Measurements from ENCODE around the gene MCUB. TPM values are rescaled to one million over a fixed set of nuclear protein-coding genes. Genes with fewer than 3 reads are reported as not detected.

The MCUB gene
- total RNA-seq, 4 donors from 2014 or later: 30.4 to 68.4 (median 44.6) TPM

DNA sequence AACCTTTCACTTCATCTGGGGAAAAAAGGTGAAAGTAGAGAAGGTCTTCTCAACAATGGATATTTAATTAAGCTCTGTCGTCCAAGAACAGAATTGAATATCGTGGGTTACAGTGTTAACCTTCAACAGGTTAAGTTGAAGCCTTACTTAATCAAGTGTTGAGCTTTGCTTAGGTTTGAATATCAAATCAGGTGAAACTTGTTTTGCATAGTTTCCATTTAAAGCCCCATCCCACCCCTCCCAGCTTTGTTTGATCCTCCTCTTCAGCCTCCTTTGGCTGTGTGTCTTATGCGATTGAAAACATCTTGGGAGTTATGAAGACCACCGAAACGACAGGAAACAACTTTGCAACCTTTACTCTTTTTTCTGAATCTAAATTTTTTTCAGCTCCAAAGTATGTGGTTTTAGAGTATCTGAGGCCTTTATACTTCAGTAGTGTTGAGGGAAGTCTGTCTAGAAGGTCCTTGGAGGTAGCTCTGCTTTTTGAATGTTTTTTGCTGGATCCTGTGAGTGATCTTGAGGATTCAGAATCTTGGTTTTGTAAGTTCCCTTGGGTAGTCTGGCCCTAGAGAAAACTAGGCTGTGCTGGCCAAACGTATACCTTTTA is 39.1 kb downstream of the MCUB start:
- no peak for TF ChIP-seq EP300 (IDR thresholded peaks at IDR 0.05)
- TF ChIP-seq, protein P1, sequence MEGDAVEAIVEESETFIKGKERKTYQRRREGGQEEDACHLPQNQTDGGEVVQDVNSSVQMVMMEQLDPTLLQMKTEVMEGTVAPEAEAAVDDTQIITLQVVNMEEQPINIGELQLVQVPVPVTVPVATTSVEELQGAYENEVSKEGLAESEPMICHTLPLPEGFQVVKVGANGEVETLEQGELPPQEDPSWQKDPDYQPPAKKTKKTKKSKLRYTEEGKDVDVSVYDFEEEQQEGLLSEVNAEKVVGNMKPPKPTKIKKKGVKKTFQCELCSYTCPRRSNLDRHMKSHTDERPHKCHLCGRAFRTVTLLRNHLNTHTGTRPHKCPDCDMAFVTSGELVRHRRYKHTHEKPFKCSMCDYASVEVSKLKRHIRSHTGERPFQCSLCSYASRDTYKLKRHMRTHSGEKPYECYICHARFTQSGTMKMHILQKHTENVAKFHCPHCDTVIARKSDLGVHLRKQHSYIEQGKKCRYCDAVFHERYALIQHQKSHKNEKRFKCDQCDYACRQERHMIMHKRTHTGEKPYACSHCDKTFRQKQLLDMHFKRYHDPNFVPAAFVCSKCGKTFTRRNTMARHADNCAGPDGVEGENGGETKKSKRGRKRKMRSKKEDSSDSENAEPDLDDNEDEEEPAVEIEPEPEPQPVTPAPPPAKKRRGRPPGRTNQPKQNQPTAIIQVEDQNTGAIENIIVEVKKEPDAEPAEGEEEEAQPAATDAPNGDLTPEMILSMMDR (IDR thresholded peaks at IDR 0.05): no peak
- TF ChIP-seq POLR2A (IDR thresholded peaks at IDR 0.05): no peak
- no peak for TF ChIP-seq POLR2AphosphoS5 (IDR thresholded peaks at IDR 0.05)
- Histone ChIP-seq H3K27ac (no peak overlapping the region), H3K9me3 (peaks cover 6% of the 10 kb centered on the region), H3K36me3 (no peaks in the 10 kb centered on the region), H3K4me1 (no peaks in the 10 kb centered on the region), H3K27me3 (no peaks in the 10 kb centered on the region), H3K4me3 (no peak overlapping the region)
- no peak for DNase-seq (ENCODE audit: low spot score in 2 of 2)
- WGBS: 90% methylated on average over 6 of the region's 6 CpGs

DNA sequence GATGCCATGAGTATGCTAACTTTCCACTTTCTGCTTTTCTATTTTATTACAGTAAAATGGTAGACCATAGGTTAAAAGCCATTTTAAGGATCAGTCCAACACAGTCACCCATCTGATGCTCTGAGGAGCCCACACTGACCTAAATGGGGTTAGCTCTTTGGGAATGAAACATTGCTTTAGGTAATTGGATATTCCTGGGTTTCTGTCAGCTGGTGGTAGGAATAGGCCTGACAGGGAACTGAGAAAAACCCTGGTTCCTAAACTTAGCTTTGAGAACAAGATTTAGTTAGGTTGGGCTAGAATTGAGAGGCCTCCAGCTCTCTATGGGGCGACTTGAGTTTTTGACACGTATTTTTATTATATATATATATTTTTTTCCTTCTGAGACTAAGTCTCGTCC is 40.4 kb downstream of the MCUB start:
- 93% methylated on average over 3 of the region's 3 CpGs for WGBS
- no peak overlapping the region for H3K4me3 ChIP-seq
- TF ChIP-seq POLR2AphosphoS5 (IDR thresholded peaks at IDR 0.05) (no peak), POLR2A (IDR thresholded peaks at IDR 0.05) (no peak), EP300 (IDR thresholded peaks at IDR 0.05) (no peak)
- TF ChIP-seq, protein P1 (IDR thresholded peaks at IDR 0.05): no peak

DNA sequence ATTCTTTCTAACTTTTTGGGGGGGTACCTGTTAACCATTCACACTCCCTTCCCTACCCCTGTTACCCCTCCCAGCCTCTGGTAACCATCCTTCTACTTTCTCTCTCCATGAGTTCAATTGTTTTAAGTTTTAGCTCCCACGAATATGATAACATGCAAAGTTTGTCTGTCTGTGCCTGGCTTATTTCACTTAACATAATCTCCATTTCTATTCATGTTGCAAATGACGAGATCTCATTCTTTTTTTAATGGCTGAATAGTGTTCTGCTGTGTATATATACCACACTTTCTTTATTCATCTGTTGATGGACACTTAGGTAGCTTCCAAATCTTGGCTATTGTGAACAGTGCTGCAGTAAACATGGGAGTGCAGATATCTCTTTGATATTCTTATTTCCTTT is 41.3 kb downstream of the MCUB start:
- Histone ChIP-seq H3K4me1 (no peaks in the 10 kb centered on the region), H3K36me3 (no peaks in the 10 kb centered on the region), H3K9me3 (peaks cover 6% of the 10 kb centered on the region), H3K27me3 (no peaks in the 10 kb centered on the region), H3K4me3 (no peak overlapping the region), H3K27ac (no peak overlapping the region)
- DNase-seq (ENCODE audit: low spot score in 2 of 2): no peak
- 92% methylated on average over 2 of the region's 2 CpGs for WGBS
- TF ChIP-seq POLR2AphosphoS5 (IDR thresholded peaks at IDR 0.05) (no peak), EP300 (IDR thresholded peaks at IDR 0.05) (no peak), POLR2A (IDR thresholded peaks at IDR 0.05) (no peak)
- TF ChIP-seq, protein P1 (IDR thresholded peaks at IDR 0.05): no peak

More for the DNA sequence above, 40.4 kb downstream of the MCUB start:
- Histone ChIP-seq H3K27me3 (no peaks in the 10 kb centered on the region), H3K4me1 (no peaks in the 10 kb centered on the region), H3K9me3 (peaks cover 6% of the 10 kb centered on the region), H3K27ac (no peak overlapping the region), H3K36me3 (no peaks in the 10 kb centered on the region)
- no peak for DNase-seq (ENCODE audit: low spot score in 2 of 2)

DNA sequence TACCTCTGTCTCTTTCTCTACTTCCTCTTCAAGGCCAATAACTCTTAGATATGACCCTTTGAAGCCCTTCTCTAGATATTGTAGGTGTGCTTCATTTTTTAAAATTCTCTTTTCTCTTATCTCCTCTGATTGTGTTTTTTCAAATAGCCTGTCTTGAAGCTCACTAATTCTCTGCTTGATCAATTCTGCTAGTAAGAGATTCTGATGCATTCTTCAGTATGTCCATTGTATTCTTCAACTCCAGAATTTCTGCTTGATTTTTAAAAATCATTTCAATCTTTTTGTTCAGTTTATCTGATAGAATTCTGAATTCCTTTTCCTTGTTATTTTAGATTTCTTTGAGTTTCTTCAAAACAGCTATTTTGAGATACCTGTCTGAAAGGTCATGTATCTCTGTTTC is 47.9 kb downstream of the MCUB start:
- no peak for DNase-seq (ENCODE audit: low spot score in 2 of 2)
- TF ChIP-seq, protein P1 (IDR thresholded peaks at IDR 0.05): no peak
- TF ChIP-seq POLR2AphosphoS5 (IDR thresholded peaks at IDR 0.05) (no peak), EP300 (IDR thresholded peaks at IDR 0.05) (no peak), POLR2A (IDR thresholded peaks at IDR 0.05) (no peak)
- H3K9me3 ChIP-seq: peaks cover 11% of the 10 kb centered on the region
- no peaks in the 10 kb centered on the region for H3K4me1 ChIP-seq
- no peaks in the 10 kb centered on the region for H3K27me3 ChIP-seq
- H3K36me3 ChIP-seq: no peaks in the 10 kb centered on the region
- H3K27ac ChIP-seq: no peak overlapping the region
- no peak overlapping the region for H3K4me3 ChIP-seq

DNA sequence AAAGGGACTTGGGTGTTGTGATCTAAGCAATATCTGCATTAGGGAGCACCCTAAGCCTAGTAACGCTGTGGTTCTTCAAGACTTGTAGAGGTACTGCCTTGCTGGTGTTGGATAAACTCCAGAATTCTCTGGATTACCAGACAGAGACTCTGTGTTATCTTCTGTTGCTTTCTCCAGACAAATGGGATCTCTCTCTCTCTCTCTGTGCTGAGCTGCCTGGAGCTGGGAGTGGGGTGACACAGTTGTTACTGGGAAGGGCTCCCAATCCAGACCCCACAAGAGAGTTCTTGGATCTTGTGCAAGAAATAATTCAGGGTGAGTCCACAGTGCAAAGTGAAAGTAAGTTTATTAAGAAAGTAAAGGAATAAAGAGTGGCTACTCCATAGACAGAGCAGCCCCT is 48.8 kb downstream of the MCUB start:
- Histone ChIP-seq H3K9me3 (peaks cover 8% of the 10 kb centered on the region), H3K27me3 (no peaks in the 10 kb centered on the region), H3K36me3 (no peaks in the 10 kb centered on the region), H3K4me3 (no peak overlapping the region), H3K4me1 (no peaks in the 10 kb centered on the region), H3K27ac (no peak overlapping the region)
- DNase-seq (ENCODE audit: low spot score in 2 of 2): no peak
- 77% methylated on average over 1 of the region's 1 CpG for WGBS
- TF ChIP-seq, protein P1 (IDR thresholded peaks at IDR 0.05): no peak
- TF ChIP-seq POLR2AphosphoS5 (IDR thresholded peaks at IDR 0.05) (no peak), EP300 (IDR thresholded peaks at IDR 0.05) (no peak), POLR2A (IDR thresholded peaks at IDR 0.05) (no peak)
